NCI-H2196 (cell line): ENCODE results near the gene KLHL34.

Source experiments
- DNase-seq: peaks from one replicate; lab custom pipeline; 2025; ENCODE audit not compliant: unreplicated experiment; lab: John Stamatoyannopoulos, UW

Gene KLHL34, protein sequence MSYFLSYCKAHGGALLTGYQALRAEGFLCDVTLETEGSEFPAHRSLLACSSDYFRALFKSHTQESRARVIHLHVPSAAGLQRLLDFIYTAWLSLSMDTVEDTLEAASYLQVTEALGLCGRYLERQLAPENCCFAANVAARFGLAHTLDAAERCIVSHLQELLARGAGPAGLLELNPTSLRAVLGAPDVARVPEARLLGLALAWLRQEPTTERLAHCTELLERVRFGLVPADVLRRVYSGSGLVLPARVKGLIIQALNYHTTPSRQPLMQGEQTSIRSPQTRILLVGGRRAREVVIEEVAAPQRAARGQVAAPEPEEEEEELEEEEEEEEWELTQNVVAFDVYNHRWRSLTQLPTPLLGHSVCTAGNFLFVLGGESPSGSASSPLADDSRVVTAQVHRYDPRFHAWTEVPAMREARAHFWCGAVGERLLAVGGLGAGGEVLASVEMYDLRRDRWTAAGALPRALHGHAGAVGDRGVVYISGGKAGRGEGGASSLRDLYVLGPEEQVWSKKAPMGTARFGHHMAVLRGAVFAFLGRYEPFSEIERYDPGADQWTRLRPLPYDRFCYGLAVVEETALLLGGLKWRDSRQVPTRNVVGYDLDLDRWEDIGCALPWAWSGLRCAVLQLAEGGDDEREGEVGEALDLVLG

GRCh38 chrX:21658152-21658737, at the start of gene KLHL34:
Gene KLHL34, minus strand, starts transcription at chrX:21658330. Its CDS starts 542 bp downstream, at chrX:21657788.
- DNase-seq: no peak

GRCh38 chrX:21705225-21705624, 47.1 kb upstream of the KLHL34 start:
- no peak for DNase-seq

GRCh38 chrX:21702725-21703124, 44.6 kb upstream of the KLHL34 start:
- DNase-seq: no peak

DNA sequence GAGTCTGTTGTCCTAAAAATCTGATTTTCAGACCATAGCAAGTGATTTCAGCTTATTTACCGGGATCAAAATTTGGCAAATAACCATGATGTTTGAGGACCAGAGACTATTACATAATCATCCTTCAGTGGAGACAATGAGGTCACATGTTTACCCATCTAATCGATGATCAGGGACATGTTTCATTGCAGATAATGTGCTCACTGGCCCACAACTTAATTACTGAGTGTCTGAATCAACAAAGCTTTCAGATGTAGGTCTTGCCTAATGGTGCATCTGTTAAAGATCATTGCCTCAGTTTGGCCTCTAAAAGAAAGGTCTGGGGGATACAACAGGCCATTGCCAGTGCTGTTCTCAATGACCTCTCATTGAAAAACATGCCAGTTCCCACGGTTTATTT, 42.8 kb upstream of the KLHL34 start:
- DNase-seq: no peak

DNA sequence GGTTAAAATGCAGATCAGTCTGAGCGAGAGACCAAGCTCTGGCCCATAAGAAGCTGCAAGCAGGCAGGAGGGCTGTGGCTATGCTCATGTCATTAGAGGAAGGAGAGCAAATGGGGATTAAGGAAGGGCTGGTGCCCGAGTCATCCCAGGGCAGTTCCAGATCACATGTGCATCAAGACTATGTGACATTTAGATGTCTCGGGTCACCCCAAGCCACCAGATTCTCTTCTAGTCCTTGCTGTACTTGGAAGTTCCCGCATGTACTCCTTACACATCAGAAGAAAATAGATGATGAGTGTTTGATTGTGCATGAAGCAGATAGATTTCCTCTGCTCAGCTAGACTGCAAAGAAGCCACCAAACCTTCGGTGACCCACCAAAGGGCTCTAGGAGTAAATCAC, 42.1 kb upstream of the KLHL34 start:
- no peak for DNase-seq

GRCh38 chrX:21699136-21699535, 41.0 kb upstream of the KLHL34 start:
- DNase-seq: no peak

DNA sequence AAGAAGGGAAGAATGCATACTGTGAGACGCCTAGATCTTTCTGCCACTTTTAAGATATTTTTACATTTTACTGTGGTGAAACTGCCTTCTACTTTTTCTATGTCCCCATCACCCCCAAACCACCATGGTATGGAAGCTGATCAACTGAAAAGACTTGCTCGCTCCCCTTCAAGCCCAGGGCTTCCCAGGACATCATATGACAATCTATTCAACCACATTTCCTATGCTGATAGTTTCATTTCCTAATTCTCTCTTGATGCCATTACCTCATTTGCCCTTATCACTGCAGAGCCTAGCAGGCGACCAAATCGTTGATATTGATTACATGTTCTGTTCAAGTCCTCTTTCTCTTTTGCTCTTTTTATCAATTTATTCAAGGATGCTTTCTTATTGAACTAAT, 40.1 kb upstream of the KLHL34 start:
- no peak for DNase-seq

GRCh38 chrX:21691512-21692018, 33.4 kb upstream of the KLHL34 start:
- no peak for DNase-seq

DNA sequence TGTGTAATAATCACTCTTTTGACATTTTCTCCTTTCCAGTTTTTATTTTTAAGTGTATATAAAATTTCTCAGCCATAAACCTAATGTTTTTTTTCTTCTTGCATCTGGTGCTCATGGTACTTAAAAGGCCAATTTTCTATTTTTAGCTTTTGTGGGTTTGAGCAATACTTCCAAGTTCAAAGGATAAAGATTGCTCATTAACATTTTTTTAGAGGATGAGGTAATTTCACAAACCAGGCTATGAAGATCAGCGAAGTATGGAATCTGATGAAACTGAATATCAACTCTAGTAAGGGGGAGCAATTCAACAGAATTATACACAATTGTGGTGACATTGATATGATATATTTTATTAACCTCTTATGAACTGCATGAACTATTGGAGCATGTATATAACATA, 25.8 kb upstream of the KLHL34 start:
- no peak for DNase-seq

- no peak for DNase-seq
Measured at GRCh38 chrX:21678048-21678612, 20.0 kb upstream of the KLHL34 start.

DNA sequence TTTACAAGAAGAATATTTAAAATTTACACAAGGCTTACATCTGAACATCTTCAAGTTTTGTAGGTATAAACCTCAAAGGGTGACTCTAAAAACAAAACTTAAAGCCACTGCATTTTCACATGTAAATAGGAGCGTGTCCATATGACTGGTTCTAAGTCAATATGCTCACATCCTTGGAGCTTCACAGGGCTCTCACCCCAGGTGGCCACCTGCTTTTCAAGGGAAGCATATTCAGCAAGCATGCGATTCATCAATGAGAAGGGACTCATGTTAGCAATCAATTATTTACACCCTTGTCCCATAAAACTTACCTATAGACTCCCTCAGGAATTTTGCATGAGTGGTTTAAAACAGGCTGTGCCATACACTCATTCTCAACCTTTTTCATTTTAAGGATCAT, 17.8 kb upstream of the KLHL34 start:
- DNase-seq: no peak

GRCh38 chrX:21674430-21675186, 16.5 kb upstream of the KLHL34 start:
- DNase-seq: no peak

DNA sequence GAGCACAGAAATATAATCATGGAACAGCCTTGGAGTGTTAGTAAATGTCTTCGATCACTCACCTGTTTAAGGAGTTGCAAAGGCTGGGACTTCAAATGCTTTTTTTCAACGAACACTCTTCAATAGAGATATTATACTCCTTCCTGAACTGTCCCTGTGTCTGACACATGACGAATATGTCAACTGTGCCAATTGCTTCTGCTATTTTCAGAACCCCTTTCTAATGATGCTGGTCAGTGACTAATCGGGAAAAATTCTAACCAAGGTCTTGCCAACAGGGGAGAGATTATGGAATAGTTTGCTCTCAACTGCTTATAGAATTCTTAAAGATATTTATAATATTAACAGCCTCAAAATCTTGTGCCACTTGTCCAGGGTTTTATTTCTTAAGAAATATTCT, 8.5 kb upstream of the KLHL34 start:
- DNase-seq: no peak

DNA sequence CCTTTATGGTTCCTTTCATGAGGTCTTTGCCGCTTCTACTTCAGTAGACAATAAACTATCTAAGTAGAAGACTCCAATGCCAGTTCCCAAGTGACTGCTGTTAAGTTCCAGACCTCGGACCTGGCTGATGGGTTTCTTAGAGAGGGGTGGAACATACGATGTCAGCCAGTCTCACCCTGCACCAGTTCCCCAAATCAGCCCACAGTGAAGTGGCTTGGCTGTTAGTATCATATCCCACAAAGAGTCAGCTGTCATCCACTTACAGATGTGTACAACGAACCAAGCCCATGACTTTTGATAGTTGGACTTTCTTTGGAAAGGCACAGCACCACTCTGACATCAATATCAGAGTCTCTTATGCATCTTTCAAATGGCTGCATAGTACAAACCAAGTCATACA, 8.1 kb upstream of the KLHL34 start:
- no peak for DNase-seq

DNA sequence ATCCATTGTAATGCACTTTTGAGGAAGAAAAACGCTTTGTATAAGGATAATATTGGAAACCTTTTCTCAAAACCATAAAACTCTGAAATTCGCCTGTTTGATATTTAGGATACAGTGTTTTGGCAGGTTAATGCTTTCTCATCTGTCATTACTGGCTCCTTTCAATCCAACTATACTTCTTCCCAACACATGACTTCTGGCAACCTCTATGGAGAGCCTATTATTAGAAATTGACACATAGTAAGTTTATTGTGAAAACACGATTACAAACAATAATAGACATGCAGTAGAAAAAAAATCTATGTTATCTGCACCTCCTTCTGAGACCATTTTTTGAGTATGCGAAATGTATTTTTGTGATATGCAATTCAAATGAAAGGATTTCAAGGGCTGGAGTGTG, 4.6 kb upstream of the KLHL34 start:
- no peak for DNase-seq

- no peak for DNase-seq
Measured at GRCh38 chrX:21661316-21661715, 3.2 kb upstream of the KLHL34 start.

DNA sequence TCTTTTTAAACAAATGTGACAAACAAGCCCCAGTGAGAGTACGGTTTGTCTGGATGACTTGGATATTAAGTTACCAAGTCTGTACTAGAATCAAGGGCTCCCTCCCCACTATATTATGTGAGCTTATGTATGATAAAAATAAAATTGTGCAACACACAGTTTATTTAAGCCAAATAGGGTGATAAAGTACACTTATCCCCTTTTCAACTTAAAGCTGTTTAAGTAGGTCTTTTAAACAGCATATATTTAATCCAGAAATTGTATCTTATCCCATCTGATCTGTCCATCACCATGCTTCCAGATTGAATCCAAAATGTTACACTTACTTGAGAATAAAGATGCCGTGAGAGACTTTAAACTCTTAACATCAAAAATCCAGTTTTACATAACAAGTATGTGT, 2.0 kb upstream of the KLHL34 start:
- DNase-seq: no peak

DNA sequence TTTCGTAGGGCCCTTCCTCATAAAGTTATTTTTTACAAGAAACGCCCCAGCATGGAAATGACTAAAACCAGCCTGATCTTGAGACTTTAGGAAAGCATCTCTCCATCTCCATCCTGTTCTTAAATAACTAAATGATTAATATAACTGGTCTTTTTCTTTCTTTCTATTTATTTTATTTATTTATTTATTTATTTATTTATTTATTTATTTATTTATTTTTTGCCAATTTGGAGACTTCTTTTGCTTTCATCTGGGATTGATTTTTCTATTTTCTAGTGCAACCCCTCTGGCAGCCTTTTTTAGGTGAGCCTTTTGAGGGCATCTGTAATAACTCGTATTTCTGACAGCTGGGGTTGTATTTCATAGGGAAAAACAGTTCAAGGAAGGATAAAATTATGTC, 1.2 kb upstream of the KLHL34 start:
- no peak for DNase-seq

DNA sequence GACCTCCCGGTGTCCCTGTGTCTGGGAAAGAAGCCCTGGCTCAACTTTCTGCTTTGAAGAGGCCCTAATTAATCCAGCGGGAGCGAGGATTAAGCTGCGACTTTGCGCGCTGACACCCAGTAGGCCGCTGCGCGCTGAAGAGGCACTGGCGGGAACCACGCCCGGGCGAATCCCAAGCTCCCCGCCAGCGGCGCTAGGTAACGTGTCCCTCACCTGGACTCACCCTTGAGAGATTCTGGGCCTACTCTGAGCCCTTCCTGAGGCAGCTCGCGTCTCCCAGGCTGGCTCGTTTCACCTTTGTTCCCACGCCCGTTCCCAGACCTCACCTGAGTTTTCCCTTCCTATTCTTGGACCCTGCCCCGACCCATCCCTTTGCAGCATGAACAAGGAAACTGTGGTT, 616 bp upstream of the KLHL34 start:
- DNase-seq: no peak

GRCh38 chrX:21657318-21658151, 595 bp downstream of the KLHL34 start:
- DNase-seq: no peak
